ENCODE data around the gene APOC3. TPM values are rescaled to one million over a fixed set of nuclear protein-coding genes. Genes with fewer than 3 reads are reported as not detected.

Gene APOC3
- total RNA-seq, 1 experiment from 2014 or later, result 2.5 TPM

GRCh38 chr11:116787436-116787785, 42.3 kb upstream of the APOC3 start:
- DNase-seq (ENCODE audit: low spot score), result no peak
- ChIA-PET POLR2A (no interaction called here), CTCF (interaction anchor here (0.6 to 8.7 kb wide), 9 partner anchors 44 to 357 kb away, joined by 3 to 358 read pairs (median 4); partner anchors contain the start of gene APOA1)
- Mint-ChIP-seq H3K27ac (no peak overlapping the region), H3K36me3 (peaks cover 45% of the 10 kb centered on the region), H3K4me1 (peaks cover 21% of the 10 kb centered on the region), H3K27me3 (ENCODE audit: low read depth) (peaks cover 23% of the 10 kb centered on the region), H3K9me3 (no peaks in the 10 kb centered on the region), H3K4me3 (peak overlapping the region; percentile 94)
- no peak for ATAC-seq
- TF ChIP-seq STAT6 (CRISPR knock-in tag; conservative IDR thresholded peaks at IDR 0.05; ENCODE audit: low read depth), result no peak
- TF ChIP-seq FOXK1 (CRISPR knock-in tag; IDR thresholded peaks at IDR 0.05), result no peak
- no peak for TF ChIP-seq E2F4 (CRISPR knock-in tag; IDR thresholded peaks at IDR 0.05; ENCODE audit: borderline replicate concordance, low read depth)
- TF ChIP-seq USF2 (CRISPR knock-in tag; IDR thresholded peaks at IDR 0.05), result no peak
- TF ChIP-seq OVOL2 (CRISPR knock-in tag; IDR thresholded peaks at IDR 0.05; ENCODE audit: borderline replicate concordance), result no peak
- TF ChIP-seq ZNF263 (CRISPR knock-in tag; IDR thresholded peaks at IDR 0.05; ENCODE audit: low read depth), result no peak
- TF ChIP-seq SP1 (CRISPR knock-in tag; conservative IDR thresholded peaks at IDR 0.05), result no peak
- TF ChIP-seq CDX4 (CRISPR knock-in tag; IDR thresholded peaks at IDR 0.05; ENCODE audit: borderline replicate concordance), result no peak
- TF ChIP-seq ZNF121 (CRISPR knock-in tag; IDR thresholded peaks at IDR 0.05), result no peak
- TF ChIP-seq AFF4 (CRISPR knock-in tag; IDR thresholded peaks at IDR 0.05; ENCODE audit: borderline replicate concordance), result no peak
- no peak for TF ChIP-seq PRRX2 (CRISPR knock-in tag; IDR thresholded peaks at IDR 0.05)
- TF ChIP-seq HMGA2 (CRISPR knock-in tag; IDR thresholded peaks at IDR 0.05), result no peak
- no peak for TF ChIP-seq CBFB (CRISPR knock-in tag; IDR thresholded peaks at IDR 0.05; ENCODE audit: low read depth)
- TF ChIP-seq RELA (CRISPR knock-in tag; IDR thresholded peaks at IDR 0.05; ENCODE audit: borderline replicate concordance), result no peak
- TF ChIP-seq ATF1 (CRISPR knock-in tag; IDR thresholded peaks at IDR 0.05), result no peak

DNA sequence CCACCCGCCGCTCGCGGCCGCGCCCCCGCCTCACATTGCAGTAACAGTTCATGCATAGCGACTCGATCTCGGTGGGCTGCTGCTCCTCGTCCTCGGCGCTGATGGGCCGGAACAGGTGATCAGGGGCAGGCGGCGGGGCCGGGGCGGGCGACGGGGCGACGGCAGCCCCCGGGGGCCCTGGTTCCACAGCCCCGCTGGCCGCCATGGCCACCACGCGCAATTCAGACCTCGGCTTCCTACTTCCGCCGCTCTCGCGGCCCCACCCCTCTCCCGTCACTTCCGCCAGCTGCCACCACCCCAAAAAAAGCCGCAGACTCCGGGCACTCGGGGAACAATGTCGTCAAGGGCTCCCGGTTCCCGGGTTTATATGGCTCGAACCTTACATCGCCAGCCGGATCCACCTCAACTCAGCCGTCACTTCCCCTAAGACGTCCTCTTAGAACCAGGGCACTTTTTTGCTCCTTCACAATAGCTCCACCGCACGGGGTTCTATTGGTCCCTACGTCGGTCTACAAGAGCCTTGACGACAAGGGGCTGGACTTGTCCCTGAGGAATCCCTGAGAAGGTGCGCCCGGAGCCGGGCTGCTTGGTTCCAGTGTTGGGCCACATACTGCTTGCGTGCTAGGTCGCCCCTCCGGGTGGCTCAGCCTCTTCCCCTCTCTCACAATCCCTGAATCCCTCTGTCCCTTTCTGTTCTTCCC, 41.8 kb upstream of the APOC3 start, which contains the start of gene ZPR1:
TSS of gene ZPR1 (minus strand) at position 238 of the 701 bp plus-strand sequence. CDS start at position 205, 33 bp downstream.
- Mint-ChIP-seq H3K27me3 (ENCODE audit: low read depth) (peaks cover 23% of the 10 kb centered on the region), H3K9me3 (no peaks in the 10 kb centered on the region), H3K27ac (peak within 1 kb of the TSS; percentile 61), H3K4me1 (peaks cover 22% of the 10 kb centered on the region), H3K36me3 (peaks cover 40% of the 10 kb centered on the region), H3K4me3 (peak within 1 kb of the TSS; percentile 94)
- DNase-seq (ENCODE audit: low spot score) (peak; percentile 72), ATAC-seq (peak; percentile 66)
- CTCF ChIA-PET, result interaction anchor here (0.6 to 8.7 kb wide), 10 partner anchors 44 to 351 kb away, joined by 3 to 358 read pairs (median 4); partner anchors contain the start of genes APOA1 and SIK3
- POLR2A ChIA-PET, result no interaction called here
- TF ChIP-seq GTF2I (CRISPR knock-in tag; conservative IDR thresholded peaks at IDR 0.05) (no peak), MYBL2 (CRISPR knock-in tag; IDR thresholded peaks at IDR 0.05) (no peak), ATF6 (CRISPR knock-in tag; IDR thresholded peaks at IDR 0.05) (no peak), CDX4 (CRISPR knock-in tag; IDR thresholded peaks at IDR 0.05; ENCODE audit: borderline replicate concordance) (no peak), SOX15 (CRISPR knock-in tag; IDR thresholded peaks at IDR 0.05) (no peak), ZBTB21 (CRISPR knock-in tag; IDR thresholded peaks at IDR 0.05; ENCODE audit: borderline replicate concordance) (no peak), USF1 (CRISPR knock-in tag; IDR thresholded peaks at IDR 0.05) (peak; percentile 14; the same call in 1 of the 2 replicates)

All from WTC11 (cell line).